K562 (cell line): Measurements from ENCODE around the gene CRY2.

ENCODE experiments used
- POLR3A ChIP-seq: IDR thresholded peaks from 2 replicates; pipeline ENCODE4 v1.6.1; 2011; ENCODE audit warnings: borderline replicate concordance, mild to moderate bottlenecking, moderate library complexity; ENCODE audit not compliant: insufficient read length, insufficient read depth; ENCODE audit errors: extremely low read depth
- SP1 ChIP-seq: sonication (generic); formaldehyde crosslinking; IDR thresholded peaks from 2 replicates; pipeline ENCODE4 v1.8.1; 2022; ENCODE audit warnings: mild to moderate bottlenecking, missing genetic modification reagents

GRCh38 chr11:45889966-45890365, 42.7 kb downstream of the CRY2 start:
- TF ChIP-seq SP1 (CRISPR knock-in tag) = no peak
- no peak for TF ChIP-seq POLR3A
